Endothelial cell of coronary artery (primary cell): ENCODE data around the gene OR10G4. TPM values are rescaled to one million over a fixed set of nuclear protein-coding genes. Genes with fewer than 3 reads are reported as not detected.

Experiments
- total RNA-seq: library from RNA; depleted of rRNA; stranded (reverse); fragments of >200 nt; gene quantifications from 2 replicates; pipeline ENCODE4 v1.2.3, GENCODE V29; 2014

Gene OR10G4
- total RNA-seq = 0.09 TPM in 1 of 2 replicates, not detected in the other

GRCh38 chr11:124012697-124013096 is at the start of gene OR10G4:
OR10G4 (plus strand) TSS chr11:124012997; CDS start chr11:124015575, 2,578 bp downstream.

DNA sequence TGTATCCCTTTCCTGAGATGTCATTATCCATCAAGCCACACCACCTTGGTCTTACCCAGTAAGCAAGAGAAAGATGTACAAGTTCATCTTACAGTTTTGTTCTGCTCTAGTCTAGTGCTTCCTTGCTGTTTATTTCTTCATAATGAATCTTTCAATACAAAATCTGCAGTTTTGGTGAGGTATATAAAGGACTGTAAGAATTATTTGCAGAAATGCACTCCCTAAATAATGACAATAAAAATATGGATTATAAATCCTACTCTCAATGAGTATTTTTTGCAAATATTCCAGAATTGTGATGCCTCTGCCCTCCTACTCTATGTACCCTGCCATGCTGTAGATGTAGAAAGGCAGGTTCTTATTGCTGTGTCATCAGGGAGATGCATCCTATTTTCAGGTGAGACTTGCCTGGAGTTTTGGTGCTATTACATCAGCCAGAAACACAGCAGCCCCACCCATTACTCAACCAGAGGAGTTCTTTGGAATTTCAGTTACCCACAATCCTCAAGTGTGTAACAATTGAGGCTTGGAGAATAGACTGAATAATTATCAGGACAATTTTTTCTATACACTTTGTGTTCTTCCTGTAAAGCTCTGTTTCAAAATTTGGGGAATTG is 35.0 kb upstream of the OR10G4 start, which contains the start of gene OR10S1:
OR10S1 (minus strand) TSS at position 51 of the 617 bp plus-strand sequence. CDS start 117 bp downstream, outside the sequence.

GRCh38 chr11:123995119-123995518 is 17.7 kb upstream of the OR10G4 start, which contains the start of gene OR10G6:
OR10G6 (minus strand) TSS chr11:123995161; CDS start chr11:123995161, 0 bp downstream.

GRCh38 chr11:124026498-124026897 is 13.7 kb downstream of the OR10G4 start, which contains the start of gene OR10G8:
OR10G8 (plus strand) TSS chr11:124026798; CDS start chr11:124029623, 2,825 bp downstream.

DNA sequence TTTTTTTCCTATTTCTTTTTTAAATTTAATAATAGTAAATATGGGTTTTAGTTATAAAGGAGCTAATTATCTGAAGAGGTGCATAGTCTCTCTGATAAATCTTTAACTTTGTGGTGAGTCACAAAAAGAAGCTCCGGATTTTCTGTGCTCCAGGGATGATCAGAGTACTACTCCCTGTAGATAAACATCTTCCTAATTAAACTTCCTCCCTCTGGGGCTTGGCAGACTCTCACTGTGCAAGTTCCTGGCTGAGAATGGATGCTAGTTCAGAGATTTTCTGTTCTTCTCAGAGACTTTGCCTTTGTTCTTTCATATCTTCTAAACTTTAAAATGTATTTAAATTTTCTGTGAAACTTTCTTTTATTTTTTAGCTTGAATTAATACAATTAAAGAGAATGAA is 28.5 kb downstream of the OR10G4 start, which contains the start of gene OR10G7:
OR10G7 (minus strand) TSS at position 72 of the 400 bp plus-strand sequence. CDS start 2,324 bp downstream, outside the sequence.

Other genes starting within 250 kb of the OR10G4 start
- gene OR6M1, start 206.6 kb upstream of the OR10G4 start, total RNA-seq = 0.09 TPM in 1 of 2 replicates, not detected in the other
- gene TMEM225, start 127.3 kb upstream of the OR10G4 start, total RNA-seq = not detected in 2 replicates
- gene OR8D4, start 110.8 kb upstream of the OR10G4 start, total RNA-seq = under 0.01 TPM in 1 of 2 replicates, not detected in the other
- not detected in 2 replicates for gene OR4D5, start 73.4 kb upstream of the OR10G4 start, total RNA-seq
- not detected in 2 replicates for gene OR6T1, start 69.2 kb upstream of the OR10G4 start, total RNA-seq
- gene OR10S1, start 35.2 kb upstream of the OR10G4 start, total RNA-seq = not detected in 2 replicates
- not detected in 2 replicates for gene OR10G6, start 17.8 kb upstream of the OR10G4 start, total RNA-seq
- gene OR10G9, start 10.0 kb downstream of the OR10G4 start, total RNA-seq = not detected in 2 replicates
- gene OR10G8, start 13.8 kb downstream of the OR10G4 start, total RNA-seq = not detected in 2 replicates
- gene OR10G7, start 28.3 kb downstream of the OR10G4 start, total RNA-seq = not detected in 2 replicates
- gene VWA5A, start 102.5 kb downstream of the OR10G4 start, total RNA-seq = 6.1 and 8.3 TPM in 2 replicates
- not detected in 2 replicates for gene OR10D3, start 170.3 kb downstream of the OR10G4 start, total RNA-seq
- not detected in 2 replicates for gene OR8G1, start 228.1 kb downstream of the OR10G4 start, total RNA-seq
- not detected in 2 replicates for gene OR8G5, start 243.4 kb downstream of the OR10G4 start, total RNA-seq